NCI-H2029 treated with DMSO at 0.1 percent for 48 hours (cell line): ENCODE measurements around the gene PRKCA.
"Not testable (repeated sequence)": the region's sequence is repeated elsewhere in the genome, so short reads cannot be mapped to it uniquely, and the experiment has no call there.

Experiments used
- DNase-seq: peaks from one replicate; lab custom pipeline; 2025; lab: John Stamatoyannopoulos, UW

The PRKCA gene

GRCh38 chr17:66684261-66684660 is 381.8 kb downstream of the PRKCA start:
- no peak for DNase-seq

- DNase-seq, result no peak
Observed at GRCh38 chr17:66684731-66685130, 382.3 kb downstream of the PRKCA start.

GRCh38 chr17:66686601-66687000 is 384.2 kb downstream of the PRKCA start:
- DNase-seq, result no peak

GRCh38 chr17:66687570-66688284 is 385.3 kb downstream of the PRKCA start:
- DNase-seq, result peak; percentile 23

- DNase-seq, result no peak
Observed at GRCh38 chr17:66689221-66689620, 386.8 kb downstream of the PRKCA start.

- no peak for DNase-seq
Observed at GRCh38 chr17:66690166-66690565, 387.8 kb downstream of the PRKCA start.

GRCh38 chr17:66691644-66692420 is 389.4 kb downstream of the PRKCA start:
- DNase-seq, result no peak

GRCh38 chr17:66692421-66692690 is 389.9 kb downstream of the PRKCA start:
- DNase-seq, result no peak

- no peak for DNase-seq
Observed at GRCh38 chr17:66695098-66695497, 392.7 kb downstream of the PRKCA start.

- no peak for DNase-seq
Observed at GRCh38 chr17:66698270-66698669, 395.9 kb downstream of the PRKCA start.

GRCh38 chr17:66701462-66701861 is 399.0 kb downstream of the PRKCA start:
- no peak for DNase-seq

GRCh38 chr17:66702106-66702936 is 399.9 kb downstream of the PRKCA start:
- DNase-seq, result no peak

- no peak for DNase-seq
Observed at GRCh38 chr17:66704858-66705520, 402.6 kb downstream of the PRKCA start.

- no peak for DNase-seq
Observed at GRCh38 chr17:66706851-66707450, 404.5 kb downstream of the PRKCA start.

GRCh38 chr17:66711401-66711800 is 409.0 kb downstream of the PRKCA start:
- no peak for DNase-seq

- DNase-seq, result no peak
Observed at GRCh38 chr17:66711881-66712321, 409.5 kb downstream of the PRKCA start.

- DNase-seq, result no peak
Observed at GRCh38 chr17:66712453-66712852, 410.0 kb downstream of the PRKCA start.

- DNase-seq, result not testable (repeated sequence)
Observed at GRCh38 chr17:66713021-66713532, 410.7 kb downstream of the PRKCA start.

GRCh38 chr17:66713533-66714042 is 411.2 kb downstream of the PRKCA start:
- no peak for DNase-seq

- DNase-seq, result no peak
Observed at GRCh38 chr17:66714046-66715023, 411.9 kb downstream of the PRKCA start.
